Measurements from ENCODE around the gene NKX2-2. TPM values are rescaled to one million over a fixed set of nuclear protein-coding genes. Genes with fewer than 3 reads are reported as not detected.
A peak's percentile ranks its signal among the peaks of the same experiment; 100 is the strongest.
"Not testable (repeated sequence)": the region's sequence is repeated elsewhere in the genome, so short reads cannot be mapped to it uniquely, and the experiment has no call there.

The NKX2-2 gene
- total RNA-seq, 1 donor from 2014 or later: not detected

- H3K36me3 ChIP-seq: no peaks in the 10 kb centered on the region
- H3K9me3 ChIP-seq: no peaks in the 10 kb centered on the region
- H3K4me3 ChIP-seq: no peak overlapping the region
- no peak overlapping the region for H3K27ac ChIP-seq
- no peaks in the 10 kb centered on the region for H3K27me3 ChIP-seq
- intact Hi-C loops (cut with DNase I): no loop called here
- DNase-seq (ENCODE audit: extremely low spot score in 2 of 2): peak in 1 of 2 donors; percentile 5
- no peaks in the 10 kb centered on the region for H3K4me1 ChIP-seq
- no peak for TF ChIP-seq POLR2AphosphoS5 (IDR thresholded peaks at IDR 0.05; ENCODE audit: insufficient read depth in 1 of 2, low read depth in 1 of 2)
These were observed 15.7 kb downstream of the NKX2-2 start for GRCh38 chr20:21498195-21498594.

GRCh38 chr20:21496452-21496851 lies 17.4 kb downstream of the NKX2-2 start:
- Histone ChIP-seq H3K4me3 (no peak overlapping the region), H3K4me1 (no peaks in the 10 kb centered on the region), H3K27me3 (no peaks in the 10 kb centered on the region), H3K27ac (no peak overlapping the region), H3K9me3 (no peaks in the 10 kb centered on the region), H3K36me3 (no peaks in the 10 kb centered on the region)
- no peak for TF ChIP-seq POLR2AphosphoS5 (IDR thresholded peaks at IDR 0.05; ENCODE audit: insufficient read depth in 1 of 2, low read depth in 1 of 2)
- TF ChIP-seq POLR2A (IDR thresholded peaks at IDR 0.05): no peak
- TF ChIP-seq CTCF (IDR thresholded peaks at IDR 0.05): no peak
- no peak for DNase-seq (ENCODE audit: extremely low spot score in 2 of 2)
- intact Hi-C loops (cut with DNase I): no loop called here

- Histone ChIP-seq H3K9me3 (no peaks in the 10 kb centered on the region), H3K27me3 (no peaks in the 10 kb centered on the region), H3K4me1 (no peaks in the 10 kb centered on the region), H3K4me3 (no peak overlapping the region), H3K27ac (no peak overlapping the region), H3K36me3 (no peaks in the 10 kb centered on the region)
- no peak for DNase-seq (ENCODE audit: extremely low spot score in 2 of 2)
- intact Hi-C loops (cut with DNase I): no loop called here
- no peak for TF ChIP-seq POLR2AphosphoS5 (IDR thresholded peaks at IDR 0.05; ENCODE audit: insufficient read depth in 1 of 2, low read depth in 1 of 2)
- no peak for TF ChIP-seq POLR2A (IDR thresholded peaks at IDR 0.05)
- TF ChIP-seq CTCF (IDR thresholded peaks at IDR 0.05): no peak
These were observed 20.8 kb downstream of the NKX2-2 start for GRCh38 chr20:21493049-21493448.

GRCh38 chr20:21490105-21490504 lies 23.8 kb downstream of the NKX2-2 start:
- TF ChIP-seq CTCF (IDR thresholded peaks at IDR 0.05): no peak
- Histone ChIP-seq H3K4me3 (no peak overlapping the region), H3K27ac (no peak overlapping the region), H3K36me3 (no peaks in the 10 kb centered on the region), H3K4me1 (no peaks in the 10 kb centered on the region), H3K9me3 (no peaks in the 10 kb centered on the region), H3K27me3 (no peaks in the 10 kb centered on the region)
- intact Hi-C loops (cut with DNase I): no loop called here
- no peak for DNase-seq (ENCODE audit: extremely low spot score in 2 of 2)

GRCh38 chr20:21480144-21480543 lies 33.7 kb downstream of the NKX2-2 start:
- H3K36me3 ChIP-seq; H3K27ac ChIP-seq; H3K4me1 ChIP-seq; H3K9me3 ChIP-seq; DNase-seq (ENCODE audit: extremely low spot score in 2 of 2); H3K27me3 ChIP-seq; intact Hi-C loops (cut with DNase I); H3K4me3 ChIP-seq: not testable (repeated sequence)

- TF ChIP-seq POLR2A (IDR thresholded peaks at IDR 0.05) (no peak), POLR2AphosphoS5 (IDR thresholded peaks at IDR 0.05; ENCODE audit: insufficient read depth in 1 of 2, low read depth in 1 of 2) (no peak), CTCF (IDR thresholded peaks at IDR 0.05) (no peak)
- no peak for DNase-seq (ENCODE audit: extremely low spot score in 2 of 2)
- Histone ChIP-seq H3K4me1 (no peaks in the 10 kb centered on the region), H3K9me3 (no peaks in the 10 kb centered on the region), H3K4me3 (no peak overlapping the region), H3K27me3 (no peaks in the 10 kb centered on the region), H3K27ac (no peak overlapping the region), H3K36me3 (no peaks in the 10 kb centered on the region)
- intact Hi-C loops (cut with DNase I): no loop called here
These were observed 48.1 kb downstream of the NKX2-2 start for GRCh38 chr20:21465799-21466198.

Measured in vagina (tissue), 2 donors.